Left ventricle myocardium inferior (tissue), 1 donor: ENCODE measurements around the gene MYO10. TPM values are rescaled to one million over a fixed set of nuclear protein-coding genes. Genes with fewer than 3 reads are reported as not detected.

ENCODE experiments used
- DNase-seq: peaks from one replicate; pipeline ENCODE4 v3.0.0-alpha.2; 2020
- H3K27ac ChIP-seq: fragments of 200-600 bp; replicated peaks from 2 replicates; pipeline ENCODE4 v1.8.0; 2021
- H3K27me3 ChIP-seq: fragments of 200-600 bp; 2 replicates; pipeline ENCODE4 v1.8.0; 2021; ENCODE audit warnings: low read depth
- H3K36me3 ChIP-seq: fragments of 200-600 bp; 2 replicates; pipeline ENCODE4 v1.8.0; 2021
- H3K4me1 ChIP-seq: fragments of 200-600 bp; 2 replicates; pipeline ENCODE4 v1.8.0; 2021
- H3K4me3 ChIP-seq: fragments of 200-600 bp; 2 replicates; pipeline ENCODE4 v1.8.0; 2021; ENCODE audit warnings: mild to moderate bottlenecking, moderate library complexity
- H3K9me3 ChIP-seq: fragments of 200-600 bp; replicated peaks from 2 replicates; pipeline ENCODE4 v1.8.0; 2021
- CTCF ChIP-seq: fragments of 200-600 bp; IDR thresholded peaks from 2 replicates; pipeline ENCODE4 v1.8.0; 2021; ENCODE audit warnings: antibody characterized with exemption, mild to moderate bottlenecking, borderline replicate concordance
- intact Hi-C: fragments of 100-400 bp; cut with micrococcal nuclease; formaldehyde crosslinking; loops from one replicate; pipeline ENCODE4 v1.11.0; 2022
- total RNA-seq: library from RNA; stranded (reverse); fragmentation: NEBNext Ultra II Directional; extraction: Animal tissue kit (Norgen Biotek cat#: 25700); gene quantifications from one replicate; pipeline ENCODE4 v1.2.1, GENCODE V29; 2021
- donor health status: DM: no; HTN: yes; CAD: no; lungs with severe emphysema.

MYO10 gene
- total RNA-seq, 1 donor from 2014 or later, result 5.0 TPM

GRCh38 chr5:16953729-16954128 lies 17.6 kb upstream of the MYO10 start:
- TF ChIP-seq CTCF, result no peak
- Histone ChIP-seq H3K27me3 (no peaks in the 10 kb centered on the region), H3K36me3 (no peaks in the 10 kb centered on the region), H3K4me1 (no peaks in the 10 kb centered on the region), H3K9me3 (no peaks in the 10 kb centered on the region), H3K27ac (no peak overlapping the region), H3K4me3 (no peak overlapping the region)
- no peak for DNase-seq
- intact Hi-C loops, result no loop called here

GRCh38 chr5:16952968-16953671 lies 17.0 kb upstream of the MYO10 start:
- intact Hi-C loops, result no loop called here
- no peaks in the 10 kb centered on the region for H3K36me3 ChIP-seq

GRCh38 chr5:16946725-16947124 lies 10.6 kb upstream of the MYO10 start:
- no peak overlapping the region for H3K4me3 ChIP-seq
- H3K9me3 ChIP-seq, result peaks cover 27% of the 10 kb centered on the region
- no peak overlapping the region for H3K27ac ChIP-seq
- no peak for TF ChIP-seq CTCF
- H3K27me3 ChIP-seq, result no peaks in the 10 kb centered on the region
- no peaks in the 10 kb centered on the region for H3K4me1 ChIP-seq
- no peak for DNase-seq
- intact Hi-C loops, result no loop called here
- H3K36me3 ChIP-seq, result no peaks in the 10 kb centered on the region

More at GRCh38 chr5:16952968-16953671, 17.0 kb upstream of the MYO10 start:
- no peaks in the 10 kb centered on the region for H3K27me3 ChIP-seq
- TF ChIP-seq CTCF, result no peak
- DNase-seq, result no peak
- H3K4me3 ChIP-seq, result no peak overlapping the region
- no peak overlapping the region for H3K27ac ChIP-seq
- H3K9me3 ChIP-seq, result no peaks in the 10 kb centered on the region
- no peaks in the 10 kb centered on the region for H3K4me1 ChIP-seq

- H3K4me1 ChIP-seq, result no peaks in the 10 kb centered on the region
- H3K27me3 ChIP-seq, result no peaks in the 10 kb centered on the region
- no peak overlapping the region for H3K27ac ChIP-seq
- peaks cover 27% of the 10 kb centered on the region for H3K9me3 ChIP-seq
- H3K36me3 ChIP-seq, result no peaks in the 10 kb centered on the region
- H3K4me3 ChIP-seq, result no peak overlapping the region
- intact Hi-C loops, result no loop called here
- TF ChIP-seq CTCF, result no peak
- DNase-seq, result no peak
Observed at GRCh38 chr5:16944816-16945562, 8.9 kb upstream of the MYO10 start.

- TF ChIP-seq CTCF, result no peak
- intact Hi-C loops, result no loop called here
- no peaks in the 10 kb centered on the region for H3K4me1 ChIP-seq
- H3K9me3 ChIP-seq, result peaks cover 27% of the 10 kb centered on the region
- no peaks in the 10 kb centered on the region for H3K36me3 ChIP-seq
- no peak overlapping the region for H3K27ac ChIP-seq
- no peaks in the 10 kb centered on the region for H3K27me3 ChIP-seq
- H3K4me3 ChIP-seq, result no peak overlapping the region
- DNase-seq, result no peak
Observed at GRCh38 chr5:16943846-16944678, 8.0 kb upstream of the MYO10 start.
